ENCODE measurements around the gene MORC2. TPM values are rescaled to one million over a fixed set of nuclear protein-coding genes. Genes with fewer than 3 reads are reported as not detected.

MORC2 gene
- total and polyA plus RNA-seq, 10 of the 15 experiments (the other 5 are each of a cell fraction or from before 2014, with no cell fraction given), result 1.7 to 16.3 (median 9.0) TPM

DNA sequence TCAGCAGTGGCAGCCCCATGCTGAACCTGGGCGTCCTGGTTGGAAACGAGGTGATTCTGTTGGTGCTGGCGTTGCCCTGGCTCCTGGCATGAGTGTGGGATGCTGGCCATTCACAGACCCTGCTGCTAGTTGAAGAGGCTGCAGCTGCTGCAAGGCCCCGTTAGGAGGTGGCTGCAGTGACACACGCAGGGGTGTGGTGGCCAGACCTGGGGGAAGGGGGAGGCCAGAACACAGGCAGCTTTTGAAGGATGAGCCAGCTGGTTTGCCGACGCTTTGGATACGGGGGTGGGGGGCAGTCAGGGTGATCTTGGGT is 77.2 kb downstream of the MORC2 start:
- H3K4me3 ChIP-seq, result no peak overlapping the region
- no peaks in the 10 kb centered on the region; the same call in 1 of the 2 replicates for H4K20me1 ChIP-seq (ENCODE audit: control insufficient read depth, insufficient read depth)
- CTCF ChIA-PET, result interaction anchor here (0.6 to 2.8 kb wide), 8 partner anchors 11 to 446 kb away, joined by 3 to 13 read pairs (median 4); partner anchors contain the start of gene SLC35E4
- H3K4me2 ChIP-seq (ENCODE audit: control insufficient read depth, insufficient read depth), result no peak overlapping the region
- no peaks in the 10 kb centered on the region for H3K27me3 ChIP-seq (replicated peaks in 1 of 2; ENCODE audit: control insufficient read depth in 2 of 2, insufficient read depth in 2 of 2, low read length in 1 of 2)
- in situ Hi-C loops (cut with MboI), result no loop called here
- H3K9me3 ChIP-seq (replicated peaks; ENCODE audit: control insufficient read depth, insufficient read depth, low read length), result no peaks in the 10 kb centered on the region
- DNase-seq (ENCODE audit: low read depth, low spot score), result no peak
- intact Hi-C loops (cut with micrococcal nuclease; ENCODE audit: unreplicated experiment), result loop anchor here (5.0 kb wide), 1 partner anchor 129 kb away; no protein-coding TSS in a partner anchor
- H2AFZ ChIP-seq (ENCODE audit: control insufficient read depth, low read depth, low read length), result no peak overlapping the region
- no peak overlapping the region for H3K9ac ChIP-seq (ENCODE audit: control insufficient read depth, insufficient read depth, low read length)
- H3K79me2 ChIP-seq (ENCODE audit: control insufficient read depth, insufficient read depth, low read length), result no peaks in the 10 kb centered on the region
- POLR2A ChIA-PET, result interaction anchor here (0.6 kb wide), 1 partner anchor 377 kb away, joined by 4 read pairs; no protein-coding TSS in a partner anchor
- peaks cover 0 to 15% of the 10 kb centered on the region in 2 experiments; a peak in 2 of 4 replicates for H3K36me3 ChIP-seq (ENCODE audit: control insufficient read depth in 2 of 2, insufficient read depth in 2 of 2, low read length in 1 of 2)
- H3K4me1 ChIP-seq (ENCODE audit: control insufficient read depth, insufficient read depth, low read length), result no peaks in the 10 kb centered on the region
- no peak for ATAC-seq
- RAD21 ChIA-PET (ENCODE audit: unreplicated experiment), result no interaction called here
- no peak overlapping the region for H3K27ac ChIP-seq (ENCODE audit: control insufficient read depth, insufficient read depth)
- no peak for FAIRE-seq
- SMC1A ChIA-PET (ENCODE audit: uncharacterized antibody, unreplicated experiment), result no interaction called here
- no TSS peak for BruUV-seq (replicated peaks)
- 30% methylated on average over 8 of the region's 8 CpGs for WGBS (ENCODE audit: insufficient coverage, insufficient replicate concordance, low lambda C conversion rate, missing lambda C conversion rate)
- TF ChIP-seq RCOR1 (conservative IDR thresholded peaks at IDR 0.05; ENCODE audit: low read depth, low read length), result no peak
- no peak for TF ChIP-seq CHD2 (IDR thresholded peaks at IDR 0.05; ENCODE audit: borderline replicate concordance, low read depth, low read length)
- TF ChIP-seq, protein P1, sequence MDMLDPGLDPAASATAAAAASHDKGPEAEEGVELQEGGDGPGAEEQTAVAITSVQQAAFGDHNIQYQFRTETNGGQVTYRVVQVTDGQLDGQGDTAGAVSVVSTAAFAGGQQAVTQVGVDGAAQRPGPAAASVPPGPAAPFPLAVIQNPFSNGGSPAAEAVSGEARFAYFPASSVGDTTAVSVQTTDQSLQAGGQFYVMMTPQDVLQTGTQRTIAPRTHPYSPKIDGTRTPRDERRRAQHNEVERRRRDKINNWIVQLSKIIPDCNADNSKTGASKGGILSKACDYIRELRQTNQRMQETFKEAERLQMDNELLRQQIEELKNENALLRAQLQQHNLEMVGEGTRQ (IDR thresholded peaks at IDR 0.05; ENCODE audit: borderline replicate concordance, low read depth, low read length), result no peak
- no peak for TF ChIP-seq IRF3 (IDR thresholded peaks at IDR 0.05)
- no peak for TF ChIP-seq RAD21 (IDR thresholded peaks at IDR 0.05; ENCODE audit: insufficient read depth, low read depth, low read length)
- TF ChIP-seq ZSCAN29 (IDR thresholded peaks at IDR 0.05), result no peak
- TF ChIP-seq ATF2 (IDR thresholded peaks at IDR 0.05; ENCODE audit: low read length), result no peak
- TF ChIP-seq SMAD1 (IDR thresholded peaks at IDR 0.05; ENCODE audit: low read depth, partially characterized antibody), result no peak
- no peak for TF ChIP-seq NR2F1 (conservative IDR thresholded peaks at IDR 0.05)
- TF ChIP-seq HDAC6 (IDR thresholded peaks at IDR 0.05; ENCODE audit: unreplicated experiment), result no peak
- no peak for TF ChIP-seq CBX5 (IDR thresholded peaks at IDR 0.05; ENCODE audit: low read depth)
- TF ChIP-seq SKIL (IDR thresholded peaks at IDR 0.05; ENCODE audit: low read depth, poor library complexity, severe bottlenecking), result no peak
- TF ChIP-seq SUPT20H (IDR thresholded peaks at IDR 0.05; ENCODE audit: borderline replicate concordance, control insufficient read depth, low read depth, low read length), result no peak
- TF ChIP-seq TBL1XR1 (IDR thresholded peaks at IDR 0.05; ENCODE audit: low read depth, low read length), result no peak
- TF ChIP-seq ZNF687 (IDR thresholded peaks at IDR 0.05), result no peak

Data from GM12878 (cell line).